Fibroblast of skin of abdomen (primary cell): ENCODE results near the gene RASGRP1.

Experiments
- DNase-seq: peaks from one replicate; pipeline ENCODE4 v3.0.0-alpha.2; 2013

Gene RASGRP1

DNA sequence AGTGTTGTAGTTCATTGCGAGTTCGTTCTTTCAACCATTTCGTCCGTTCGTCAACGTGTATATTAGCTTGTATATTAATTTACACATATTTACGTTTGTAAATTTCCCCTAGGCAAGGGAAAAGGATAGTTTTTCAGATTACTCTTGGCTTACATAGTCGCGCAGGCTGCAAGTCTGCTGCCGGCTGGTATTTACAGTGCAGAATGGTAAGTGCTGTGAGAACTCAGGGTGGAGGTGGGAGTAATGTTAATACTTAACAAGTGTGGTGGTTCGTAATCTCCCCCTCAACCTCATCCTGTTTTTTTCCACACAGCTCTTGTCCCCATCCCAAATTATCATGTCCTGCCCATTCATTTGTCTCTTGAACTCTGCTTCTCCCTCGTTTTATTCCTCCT lies 109.9 kb downstream of the RASGRP1 start:
- no peak for DNase-seq

DNA sequence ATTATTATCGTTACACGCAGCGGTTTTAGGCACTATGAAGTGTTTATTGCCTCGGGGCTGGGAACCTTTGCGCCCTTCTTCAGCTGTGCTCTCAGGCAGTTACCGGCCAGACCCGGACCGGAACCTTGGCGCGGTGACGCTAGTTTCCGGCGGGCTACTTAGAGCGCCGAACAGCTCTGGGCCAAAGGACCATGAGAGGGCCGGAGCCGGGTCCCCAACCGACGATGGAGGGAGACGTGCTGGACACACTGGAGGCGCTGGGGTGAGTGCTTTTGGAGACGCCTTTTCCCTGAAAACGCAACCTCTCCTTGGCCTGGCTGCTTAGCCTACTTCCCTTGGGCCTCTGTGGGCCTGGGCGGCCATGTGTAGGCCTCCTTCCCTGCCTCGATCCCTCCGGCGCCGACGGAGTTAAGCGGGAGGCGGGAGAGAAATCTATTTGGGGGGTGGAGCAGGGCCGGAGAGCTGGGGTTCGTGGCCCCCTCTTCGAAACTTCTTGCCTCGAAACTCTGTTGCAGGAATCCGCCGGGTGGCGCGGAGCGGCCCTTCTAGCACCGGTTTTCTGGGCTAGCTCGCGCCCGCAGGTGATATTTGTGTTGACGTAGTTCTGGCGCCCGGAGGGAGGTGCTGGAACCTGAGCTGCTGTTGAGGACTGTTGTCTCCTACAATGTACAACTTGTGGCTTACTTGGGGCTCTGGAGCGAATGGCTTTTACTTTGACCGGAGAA lies 110.5 kb downstream of the RASGRP1 start, which contains the start of gene FAM98B:
FAM98B (plus strand) TSS at position 157 of the 725 bp plus-strand sequence; CDS start at position 192, 35 bp downstream.
- peak; percentile 87 for DNase-seq

DNA sequence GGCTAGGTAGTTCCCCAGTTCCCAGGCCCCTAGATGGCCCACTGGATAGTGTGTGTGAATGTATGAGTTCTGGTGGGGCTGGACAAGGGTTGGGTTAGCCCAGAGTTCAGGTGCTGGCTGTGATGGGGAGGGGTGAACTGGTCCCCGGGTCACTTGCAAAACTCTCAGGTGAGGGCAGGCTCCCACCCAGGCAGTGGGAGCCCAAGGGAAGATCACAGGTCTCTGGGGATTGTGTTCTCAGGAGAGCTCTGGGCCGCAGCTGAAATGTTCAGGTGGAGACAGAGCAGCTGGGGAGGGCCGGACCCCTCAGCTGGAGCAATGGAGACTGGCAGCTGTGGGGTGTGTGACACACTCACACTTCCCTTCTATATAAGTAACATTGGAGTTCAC lies 123.5 kb downstream of the RASGRP1 start:
- DNase-seq, result no peak

DNA sequence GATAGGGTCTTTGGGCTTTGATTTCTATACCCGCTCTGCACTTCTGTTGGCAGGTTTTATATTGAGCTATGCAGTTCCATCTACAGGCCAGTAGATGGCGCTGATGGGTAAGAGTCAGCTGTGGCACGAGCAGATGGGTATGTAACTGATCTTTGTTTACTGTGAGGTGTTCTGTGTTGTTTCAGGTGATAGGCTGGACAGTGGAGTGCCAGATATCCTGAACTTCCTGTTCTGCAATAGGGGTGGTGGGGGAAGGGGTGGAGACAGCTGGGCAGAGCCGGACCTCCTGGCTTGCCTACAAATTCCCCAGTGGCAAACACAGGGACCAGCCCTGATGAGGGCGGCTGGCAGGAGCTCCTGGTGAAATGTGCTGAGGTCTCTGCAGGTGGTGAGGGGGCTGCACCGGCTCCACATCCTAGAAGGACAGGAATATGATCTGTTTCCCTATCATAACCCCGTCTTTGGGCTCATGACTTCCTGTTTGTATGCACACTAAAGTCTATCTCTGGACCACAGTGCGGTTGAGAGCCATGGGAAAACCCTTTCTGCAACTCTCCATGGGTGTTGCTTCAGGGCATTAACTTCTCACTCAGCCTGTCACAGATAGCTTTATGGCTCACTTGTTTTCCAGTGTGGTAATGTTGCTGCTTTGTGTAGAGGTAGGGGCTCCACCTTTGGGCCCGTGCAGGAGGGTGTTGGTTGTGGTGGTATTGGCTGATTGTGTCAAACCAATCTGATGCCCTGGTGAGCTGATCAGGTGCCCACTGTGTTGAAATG lies 124.1 kb downstream of the RASGRP1 start:
- peak; percentile 54 for DNase-seq
